Sigmoid colon (tissue), 4 donors: ENCODE measurements around the gene SDHAF4.

Source experiments
- EP300 ChIP-seq, 4 donors: sonication (generic); formaldehyde crosslinking; IDR thresholded peaks; one replicate each; pipeline ENCODE4 v1.6.1; 2017; ENCODE audit warnings: antibody characterized with exemption in 4 of 4
- POLR2A ChIP-seq, 2 donors: fragments of 450-650 bp; IDR thresholded peaks; one replicate each; pipeline ENCODE4 v1.6.1; 2016; ENCODE audit warnings: antibody characterized with exemption in 2 of 2, mild to moderate bottlenecking in 2 of 2, moderate library complexity in 2 of 2
- POLR2AphosphoS5 ChIP-seq, 4 donors: sonication (generic); formaldehyde crosslinking; IDR thresholded peaks; one replicate each; pipeline ENCODE4 v1.6.1; 2017; ENCODE audit warnings: antibody characterized with exemption in 4 of 4
- TF ChIP-seq, protein P1 (sequence below), 4 experiments: fragments of 450-650 bp in 3 of 4; fragments of 200-600 bp in 1 of 4; IDR thresholded peaks; one replicate each; pipeline ENCODE4 v1.5.1; 2016 to 2019; ENCODE audit warnings: antibody characterized with exemption in 4 of 4, mild to moderate bottlenecking in 3 of 4, moderate library complexity in 2 of 4

DNA sequence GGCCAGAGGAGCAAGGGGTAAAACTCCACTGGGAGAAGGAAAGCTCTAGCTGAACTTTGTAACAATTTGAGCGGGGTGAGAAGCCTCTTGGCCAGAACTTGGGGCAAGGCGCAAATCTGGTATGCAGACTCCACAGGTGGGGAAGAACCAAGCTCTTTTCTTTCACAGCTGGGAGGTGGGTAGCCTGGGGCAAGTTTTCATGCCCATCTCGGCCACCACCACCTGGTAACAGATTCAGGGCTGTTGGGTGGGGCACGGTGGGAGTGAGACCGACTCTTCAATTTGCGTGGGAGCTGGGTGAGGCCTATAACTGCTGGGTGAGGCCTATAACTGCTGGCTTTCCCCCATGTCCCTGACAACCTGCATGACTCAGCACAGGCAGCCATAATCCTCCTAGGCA is 37.5 kb downstream of the SDHAF4 start:
- TF ChIP-seq, protein P1, sequence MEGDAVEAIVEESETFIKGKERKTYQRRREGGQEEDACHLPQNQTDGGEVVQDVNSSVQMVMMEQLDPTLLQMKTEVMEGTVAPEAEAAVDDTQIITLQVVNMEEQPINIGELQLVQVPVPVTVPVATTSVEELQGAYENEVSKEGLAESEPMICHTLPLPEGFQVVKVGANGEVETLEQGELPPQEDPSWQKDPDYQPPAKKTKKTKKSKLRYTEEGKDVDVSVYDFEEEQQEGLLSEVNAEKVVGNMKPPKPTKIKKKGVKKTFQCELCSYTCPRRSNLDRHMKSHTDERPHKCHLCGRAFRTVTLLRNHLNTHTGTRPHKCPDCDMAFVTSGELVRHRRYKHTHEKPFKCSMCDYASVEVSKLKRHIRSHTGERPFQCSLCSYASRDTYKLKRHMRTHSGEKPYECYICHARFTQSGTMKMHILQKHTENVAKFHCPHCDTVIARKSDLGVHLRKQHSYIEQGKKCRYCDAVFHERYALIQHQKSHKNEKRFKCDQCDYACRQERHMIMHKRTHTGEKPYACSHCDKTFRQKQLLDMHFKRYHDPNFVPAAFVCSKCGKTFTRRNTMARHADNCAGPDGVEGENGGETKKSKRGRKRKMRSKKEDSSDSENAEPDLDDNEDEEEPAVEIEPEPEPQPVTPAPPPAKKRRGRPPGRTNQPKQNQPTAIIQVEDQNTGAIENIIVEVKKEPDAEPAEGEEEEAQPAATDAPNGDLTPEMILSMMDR (IDR thresholded peaks at IDR 0.05) = no peak
- no peak for TF ChIP-seq POLR2A (IDR thresholded peaks at IDR 0.05)
- TF ChIP-seq POLR2AphosphoS5 (IDR thresholded peaks at IDR 0.05) = no peak
- no peak for TF ChIP-seq EP300 (IDR thresholded peaks at IDR 0.05)
